GM19467 (cell line): Measurements from ENCODE around the gene SDR42E1.
"Not testable (repeated sequence)": the region's sequence is repeated elsewhere in the genome, so short reads cannot be mapped to it uniquely, and the experiment has no call there.

Source experiments
- ATAC-seq: cut with Tn5 transposase; IDR thresholded peaks from one replicate; pipeline ENCODE4 v1.9.1; 2021; ENCODE audit warnings: mild to moderate bottlenecking, moderate library complexity; ENCODE audit not compliant: unreplicated experiment

SDR42E1 gene

GRCh38 chr16:82005027-82005830 is 6.0 kb downstream of the SDR42E1 start:
- ATAC-seq, result no peak

GRCh38 chr16:82004601-82005000 is 6.7 kb downstream of the SDR42E1 start:
- ATAC-seq, result no peak

GRCh38 chr16:82002831-82003230 is 8.4 kb downstream of the SDR42E1 start:
- ATAC-seq, result no peak

GRCh38 chr16:81997738-81998137 is 13.5 kb downstream of the SDR42E1 start:
- ATAC-seq, result no peak

GRCh38 chr16:81996664-81997509 is 14.4 kb downstream of the SDR42E1 start:
- no peak for ATAC-seq

- ATAC-seq, result no peak
Observed at GRCh38 chr16:81995651-81996050, 15.6 kb downstream of the SDR42E1 start.

GRCh38 chr16:81994485-81994884 is 16.8 kb downstream of the SDR42E1 start:
- no peak for ATAC-seq

GRCh38 chr16:81992859-81993258 is 18.4 kb downstream of the SDR42E1 start:
- ATAC-seq, result no peak

GRCh38 chr16:81987706-81988105 is 23.6 kb downstream of the SDR42E1 start:
- ATAC-seq, result no peak

- ATAC-seq, result no peak
Observed at GRCh38 chr16:81987121-81987520, 24.1 kb downstream of the SDR42E1 start.

GRCh38 chr16:81977335-81977942 is 33.8 kb downstream of the SDR42E1 start:
- ATAC-seq, result not testable (repeated sequence)

GRCh38 chr16:81975637-81976036 is 35.6 kb downstream of the SDR42E1 start:
- no peak for ATAC-seq

GRCh38 chr16:81973737-81974136 is 37.5 kb downstream of the SDR42E1 start:
- no peak for ATAC-seq

- ATAC-seq, result no peak
Observed at GRCh38 chr16:81971853-81972252, 39.4 kb downstream of the SDR42E1 start.

- no peak for ATAC-seq
Observed at GRCh38 chr16:81967358-81967757, 43.9 kb downstream of the SDR42E1 start.

GRCh38 chr16:81964808-81965207 is 46.5 kb downstream of the SDR42E1 start:
- no peak for ATAC-seq

- ATAC-seq, result no peak
Observed at GRCh38 chr16:81956213-81956948, 54.9 kb downstream of the SDR42E1 start.

GRCh38 chr16:81951564-81951963 is 59.7 kb downstream of the SDR42E1 start:
- no peak for ATAC-seq

GRCh38 chr16:81946206-81946605 is 65.1 kb downstream of the SDR42E1 start:
- no peak for ATAC-seq

GRCh38 chr16:81945665-81946064 is 65.6 kb downstream of the SDR42E1 start:
- ATAC-seq, result no peak
